Measurements from ENCODE around the gene SLC25A13. TPM values are rescaled to one million over a fixed set of nuclear protein-coding genes. Genes with fewer than 3 reads are reported as not detected.
A peak's percentile ranks its signal among the peaks of the same experiment; 100 is the strongest.

SLC25A13 gene
- polyA plus RNA-seq, 1 of the 3 experiments (the other 2 are of a cell fraction) = 16.0 TPM

DNA sequence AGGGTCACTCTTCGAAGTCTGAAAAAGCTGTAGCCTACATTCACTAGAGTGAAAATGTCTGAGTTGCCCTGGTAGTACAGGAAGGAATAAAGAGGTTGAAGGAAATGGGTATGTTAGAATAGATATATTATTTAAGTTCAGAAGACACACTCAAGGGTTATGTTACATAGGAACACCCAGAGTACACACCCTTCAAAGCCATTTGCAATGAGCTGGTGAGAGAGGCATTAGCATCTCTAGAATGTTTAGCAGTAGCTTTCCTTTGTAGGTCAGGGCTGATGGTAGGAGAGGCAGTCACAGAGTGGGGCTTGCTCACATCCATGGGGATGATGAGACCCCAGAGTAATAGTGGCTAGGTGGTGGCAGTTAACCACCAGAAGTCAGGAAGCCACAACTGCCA, 221.2 kb downstream of the SLC25A13 start:
- Histone ChIP-seq H3F3A (replicated peaks; ENCODE audit: insufficient read depth) (no peaks in the 10 kb centered on the region), H3K9me2 (no peaks in the 10 kb centered on the region), H3K9me3 (no peaks in the 10 kb centered on the region), H3K79me2 (ENCODE audit: insufficient read depth) (no peaks in the 10 kb centered on the region), H3K4me3 (ENCODE audit: low read depth in 2 of 2, low read length in 1 of 2) (no peak overlapping the region), H3K4me1 (ENCODE audit: control insufficient read depth in 1 of 2, insufficient read depth in 2 of 2, low read depth in 1 of 2, low read length in 1 of 2) (no peaks in the 10 kb centered on the region), H3K36me3 (replicated peaks in 1 of 2; ENCODE audit: control insufficient read depth in 1 of 2, insufficient read depth in 2 of 2, low read length in 1 of 2) (no peaks in the 10 kb centered on the region), H3K27ac (ENCODE audit: low read depth in 2 of 2, low read length in 1 of 2) (no peak overlapping the region), H3K4me2 (no peak overlapping the region), H3K9ac (no peak overlapping the region), H3K27me3 (ENCODE audit: insufficient read depth) (no peaks in the 10 kb centered on the region), H4K20me1 (ENCODE audit: insufficient read depth) (no peaks in the 10 kb centered on the region), H2AFZ (ENCODE audit: low read depth) (no peak overlapping the region)
- no peak for TF ChIP-seq TCF12 (IDR thresholded peaks at IDR 0.05)
- no peak for TF ChIP-seq RXRA (IDR thresholded peaks at IDR 0.05; ENCODE audit: borderline replicate concordance, low read depth)
- TF ChIP-seq MXI1 (IDR thresholded peaks at IDR 0.05; ENCODE audit: low read depth, low read length) = no peak
- TF ChIP-seq NRF1 (IDR thresholded peaks at IDR 0.05; ENCODE audit: low read depth, low read length) = no peak
- TF ChIP-seq MEF2A (IDR thresholded peaks at IDR 0.05; ENCODE audit: borderline replicate concordance, low read depth) = no peak
- TF ChIP-seq FOXM1 (IDR thresholded peaks at IDR 0.05; ENCODE audit: low read depth) = no peak
- TF ChIP-seq, protein P1, sequence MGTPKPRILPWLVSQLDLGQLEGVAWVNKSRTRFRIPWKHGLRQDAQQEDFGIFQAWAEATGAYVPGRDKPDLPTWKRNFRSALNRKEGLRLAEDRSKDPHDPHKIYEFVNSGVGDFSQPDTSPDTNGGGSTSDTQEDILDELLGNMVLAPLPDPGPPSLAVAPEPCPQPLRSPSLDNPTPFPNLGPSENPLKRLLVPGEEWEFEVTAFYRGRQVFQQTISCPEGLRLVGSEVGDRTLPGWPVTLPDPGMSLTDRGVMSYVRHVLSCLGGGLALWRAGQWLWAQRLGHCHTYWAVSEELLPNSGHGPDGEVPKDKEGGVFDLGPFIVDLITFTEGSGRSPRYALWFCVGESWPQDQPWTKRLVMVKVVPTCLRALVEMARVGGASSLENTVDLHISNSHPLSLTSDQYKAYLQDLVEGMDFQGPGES (IDR thresholded peaks at IDR 0.05; ENCODE audit: low read depth, low read length) = no peak
- TF ChIP-seq, protein P2, sequence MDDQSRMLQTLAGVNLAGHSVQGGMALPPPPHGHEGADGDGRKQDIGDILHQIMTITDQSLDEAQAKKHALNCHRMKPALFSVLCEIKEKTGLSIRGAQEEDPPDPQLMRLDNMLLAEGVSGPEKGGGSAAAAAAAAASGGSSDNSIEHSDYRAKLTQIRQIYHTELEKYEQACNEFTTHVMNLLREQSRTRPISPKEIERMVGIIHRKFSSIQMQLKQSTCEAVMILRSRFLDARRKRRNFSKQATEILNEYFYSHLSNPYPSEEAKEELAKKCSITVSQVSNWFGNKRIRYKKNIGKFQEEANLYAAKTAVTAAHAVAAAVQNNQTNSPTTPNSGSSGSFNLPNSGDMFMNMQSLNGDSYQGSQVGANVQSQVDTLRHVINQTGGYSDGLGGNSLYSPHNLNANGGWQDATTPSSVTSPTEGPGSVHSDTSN (IDR thresholded peaks at IDR 0.05) = no peak
- POLR2A ChIA-PET = no interaction called here
- CTCF ChIA-PET = interaction anchor here (0.6 to 1.0 kb wide), 3 partner anchors 9 to 927 kb away, joined by 3 to 4 read pairs (median 4); no protein-coding TSS in a partner anchor
- no peak for DNase-seq
- WGBS (ENCODE audit: low lambda C conversion rate) = 26% methylated on average over 1 of the region's 1 CpG

DNA sequence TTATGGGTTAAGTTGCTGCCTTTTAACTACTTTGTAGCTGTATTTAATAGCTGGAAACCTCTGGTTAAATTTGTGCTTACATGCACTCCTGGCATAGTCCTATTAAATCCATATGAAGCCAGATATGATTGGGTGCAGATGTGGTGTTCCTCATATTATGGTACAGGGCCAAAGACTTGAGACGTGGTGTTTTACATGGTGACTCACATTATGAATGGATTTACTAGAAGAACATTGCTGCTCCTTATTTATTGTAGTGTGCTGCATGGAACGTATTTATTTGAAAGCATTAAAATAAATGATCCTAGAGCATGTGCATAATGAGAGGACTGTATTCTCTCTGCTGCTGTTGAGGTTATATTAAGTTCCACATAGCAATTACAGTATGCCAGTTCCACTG, 224.1 kb downstream of the SLC25A13 start:
- Histone ChIP-seq H3F3A (replicated peaks; ENCODE audit: insufficient read depth) (peaks cover 11% of the 10 kb centered on the region), H3K9ac (no peak overlapping the region), H3K4me2 (no peak overlapping the region), H4K20me1 (ENCODE audit: insufficient read depth) (no peaks in the 10 kb centered on the region), H3K9me3 (no peaks in the 10 kb centered on the region), H2AFZ (ENCODE audit: low read depth) (no peak overlapping the region), H3K27me3 (ENCODE audit: insufficient read depth) (no peaks in the 10 kb centered on the region), H3K9me2 (no peaks in the 10 kb centered on the region), H3K36me3 (replicated peaks in 1 of 2; ENCODE audit: control insufficient read depth in 1 of 2, insufficient read depth in 2 of 2, low read length in 1 of 2) (no peaks in the 10 kb centered on the region), H3K4me3 (ENCODE audit: low read depth in 2 of 2, low read length in 1 of 2) (no peak overlapping the region), H3K79me2 (ENCODE audit: insufficient read depth) (no peaks in the 10 kb centered on the region), H3K27ac (ENCODE audit: low read depth in 2 of 2, low read length in 1 of 2) (no peak overlapping the region), H3K4me1 (ENCODE audit: control insufficient read depth in 1 of 2, insufficient read depth in 2 of 2, low read depth in 1 of 2, low read length in 1 of 2) (peaks cover 0 to 7% of the 10 kb centered on the region in 2 experiments; a peak in 2 of 4 replicates)
- POLR2A ChIA-PET = no interaction called here
- WGBS (ENCODE audit: low lambda C conversion rate) = 23% methylated on average over 2 of the region's 2 CpGs
- DNase-seq = no peak
- CTCF ChIA-PET = interaction anchor here (0.7 to 3.2 kb wide), 4 partner anchors 9 to 930 kb away, joined by 3 to 13 read pairs (median 5); no protein-coding TSS in a partner anchor
- TF ChIP-seq YY1 (IDR thresholded peaks at IDR 0.05; ENCODE audit: low read depth) (no peak), NFIC (IDR thresholded peaks at IDR 0.05; ENCODE audit: borderline replicate concordance) (0 out of 2 replicates have a peak, but pooled peaks have one; percentile 19), GABPA (IDR thresholded peaks at IDR 0.05; ENCODE audit: low read depth) (no peak), REST (IDR thresholded peaks at IDR 0.05; ENCODE audit: low read depth, low read length) (no peak), EP300 (IDR thresholded peaks at IDR 0.05; ENCODE audit: borderline replicate concordance in 1 of 2, low read depth in 1 of 2, low read length in 1 of 2) (no peak), MEF2A (IDR thresholded peaks at IDR 0.05; ENCODE audit: borderline replicate concordance, low read depth) (no peak), FOXM1 (IDR thresholded peaks at IDR 0.05; ENCODE audit: low read depth) (no peak)
- TF ChIP-seq, protein P1 (IDR thresholded peaks at IDR 0.05; ENCODE audit: low read depth, low read length) = no peak
- TF ChIP-seq, protein P3, sequence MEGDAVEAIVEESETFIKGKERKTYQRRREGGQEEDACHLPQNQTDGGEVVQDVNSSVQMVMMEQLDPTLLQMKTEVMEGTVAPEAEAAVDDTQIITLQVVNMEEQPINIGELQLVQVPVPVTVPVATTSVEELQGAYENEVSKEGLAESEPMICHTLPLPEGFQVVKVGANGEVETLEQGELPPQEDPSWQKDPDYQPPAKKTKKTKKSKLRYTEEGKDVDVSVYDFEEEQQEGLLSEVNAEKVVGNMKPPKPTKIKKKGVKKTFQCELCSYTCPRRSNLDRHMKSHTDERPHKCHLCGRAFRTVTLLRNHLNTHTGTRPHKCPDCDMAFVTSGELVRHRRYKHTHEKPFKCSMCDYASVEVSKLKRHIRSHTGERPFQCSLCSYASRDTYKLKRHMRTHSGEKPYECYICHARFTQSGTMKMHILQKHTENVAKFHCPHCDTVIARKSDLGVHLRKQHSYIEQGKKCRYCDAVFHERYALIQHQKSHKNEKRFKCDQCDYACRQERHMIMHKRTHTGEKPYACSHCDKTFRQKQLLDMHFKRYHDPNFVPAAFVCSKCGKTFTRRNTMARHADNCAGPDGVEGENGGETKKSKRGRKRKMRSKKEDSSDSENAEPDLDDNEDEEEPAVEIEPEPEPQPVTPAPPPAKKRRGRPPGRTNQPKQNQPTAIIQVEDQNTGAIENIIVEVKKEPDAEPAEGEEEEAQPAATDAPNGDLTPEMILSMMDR (IDR thresholded peaks at IDR 0.05) = no peak
- TF ChIP-seq, protein P4, sequence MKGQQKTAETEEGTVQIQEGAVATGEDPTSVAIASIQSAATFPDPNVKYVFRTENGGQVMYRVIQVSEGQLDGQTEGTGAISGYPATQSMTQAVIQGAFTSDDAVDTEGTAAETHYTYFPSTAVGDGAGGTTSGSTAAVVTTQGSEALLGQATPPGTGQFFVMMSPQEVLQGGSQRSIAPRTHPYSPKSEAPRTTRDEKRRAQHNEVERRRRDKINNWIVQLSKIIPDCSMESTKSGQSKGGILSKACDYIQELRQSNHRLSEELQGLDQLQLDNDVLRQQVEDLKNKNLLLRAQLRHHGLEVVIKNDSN (IDR thresholded peaks at IDR 0.05; ENCODE audit: borderline replicate concordance, low read depth) = no peak
